K562 (cell line): Measurements from ENCODE around the gene MYO18A. TPM values are rescaled to one million over a fixed set of nuclear protein-coding genes. Genes with fewer than 3 reads are reported as not detected.

Experiments used
- ATAC-seq: fragments of 200-7000 bp; cut with Tn5 transposase; 3 replicates; pipeline ENCODE4 v1.9.1; 2020; ENCODE audit warnings: moderate library complexity
- BruUV-seq: library from RNA; stranded (reverse); fragments of 400-500 nt; replicated peaks from 2 replicates; lab custom pipeline; 2021; lab: Mats Ljungman, UMichigan
- CTCF ChIA-PET: fragments of 300-600 bp; formaldehyde crosslinking; extraction: SDS; loops from one replicate; lab custom pipeline; 2021; ENCODE audit warnings: low intra/inter-chr PET ratio; lab: Yijun Ruan, JAX
- POLR2A ChIA-PET: fragments of 300-600, 350-650 bp; sonication (Branson Sonifier 250); formaldehyde crosslinking; extraction: SDS; loops from one replicate; lab custom pipeline; 2021; ENCODE audit warnings: antibody characterized with exemption, inconsistent platforms; lab: Yijun Ruan, JAX
- DNase-seq, 4 experiments: peaks; one replicate each; pipeline versions ENCODE4 v3.0.0 to v3.0.0-alpha.2; 2011 to 2018; ENCODE audit warnings: low spot score in 3 of 4, mixed read lengths in 3 of 4; ENCODE audit errors: extremely low read depth in 1 of 4
- FAIRE-seq: peaks from 2 replicates; lab custom pipeline; 2011; peaks lifted over from hg19 to GRCh38; lab: Jason Lieb, UNC
- H2AFZ ChIP-seq: 2 replicates; pipeline ENCODE4 v1.6.0; 2011; ENCODE audit warnings: low read depth, low read length, control low read depth, inconsistent platforms
- H3K27ac ChIP-seq: fragments of 200-600 bp; 3 replicates; pipeline ENCODE4 v1.8.0; 2011; ENCODE audit warnings: low read depth, mild to moderate bottlenecking, control low read depth, inconsistent platforms, low read length, moderate library complexity, mixed read lengths; ENCODE audit errors: extremely low read depth
- H3K27me3 ChIP-seq, 2 experiments: fragments of 300-600 bp in 1 of 2; 2 replicates in 1 of 2; 3 replicates in 1 of 2; pipeline versions ENCODE4 v1.6.0 to v1.8.0; 2011; ENCODE audit warnings: inconsistent platforms in 2 of 2, low read length in 2 of 2, mild to moderate bottlenecking in 1 of 2, mixed read lengths in 1 of 2, moderate library complexity in 1 of 2; ENCODE audit not compliant: control insufficient read depth in 2 of 2, insufficient read depth in 2 of 2
- H3K36me3 ChIP-seq: fragments of 300-600 bp; 3 replicates; pipeline ENCODE4 v1.8.0; 2011; ENCODE audit warnings: mild to moderate bottlenecking, low read length, inconsistent platforms; ENCODE audit not compliant: control insufficient read depth, insufficient read depth
- H3K4me1 ChIP-seq, 2 experiments: fragments of 200-600 bp in 1 of 2; replicated peaks in 1 of 2; 2 replicates in 1 of 2; 3 replicates in 1 of 2; pipeline versions ENCODE4 v1.5.1 to v1.8.0; 2011; ENCODE audit warnings: inconsistent platforms in 2 of 2, low read length in 2 of 2, mild to moderate bottlenecking in 1 of 2, mixed read lengths in 1 of 2, moderate library complexity in 1 of 2; ENCODE audit not compliant: control insufficient read depth in 2 of 2, insufficient read depth in 2 of 2
- H3K4me2 ChIP-seq: 2 replicates; pipeline ENCODE4 v1.6.1; 2011; ENCODE audit warnings: low read length, control low read depth, inconsistent platforms, mixed read lengths; ENCODE audit not compliant: insufficient read depth
- H3K4me3 ChIP-seq: fragments of 200-600 bp; sonication (generic), shearing (Covaris generic); 2 replicates; pipeline ENCODE4 v1.5.1; 2016; ENCODE audit warnings: control low read depth, inconsistent platforms
- H3K79me2 ChIP-seq: fragments of 200-600 bp; 3 replicates; pipeline ENCODE4 v1.8.0; 2011; ENCODE audit warnings: low read length, inconsistent platforms; ENCODE audit not compliant: control insufficient read depth, insufficient read depth
- H3K9ac ChIP-seq, 2 experiments: 2 replicates each; pipeline versions ENCODE4 v1.6.0 to v1.6.1; 2011; ENCODE audit warnings: low read depth in 2 of 2, low read length in 2 of 2, control low read depth in 1 of 2, inconsistent platforms in 1 of 2, mild to moderate bottlenecking in 1 of 2, mixed read lengths in 1 of 2; ENCODE audit not compliant: insufficient read depth in 1 of 2
- H3K9me1 ChIP-seq: one replicate; pipeline ENCODE4 v1.6.0; 2011; ENCODE audit warnings: inconsistent platforms, mild to moderate bottlenecking, low read length, moderate library complexity; ENCODE audit not compliant: control insufficient read depth, insufficient read depth
- H3K9me3 ChIP-seq: replicated peaks from 2 replicates; pipeline ENCODE4 v1.5.1; 2011; ENCODE audit warnings: low read depth, low read length, inconsistent platforms; ENCODE audit not compliant: control insufficient read depth, insufficient read depth
- H4K20me1 ChIP-seq: replicated peaks from 2 replicates; pipeline ENCODE4 v1.6.1; 2011; ENCODE audit warnings: low read length, inconsistent platforms, mixed read lengths; ENCODE audit not compliant: control insufficient read depth, insufficient read depth
- ATF3 ChIP-seq, 2 experiments: fragments of 450-650 bp in 1 of 2; sonication (generic) in 1 of 2; formaldehyde crosslinking in 1 of 2; IDR thresholded peaks in 1 of 2; conservative IDR thresholded peaks in 1 of 2; 2 replicates each; pipeline versions ENCODE4 v1.6.1 to v1.8.1; 2016 to 2023; ENCODE audit warnings: mild to moderate bottlenecking in 2 of 2, moderate library complexity in 2 of 2, inconsistent platforms in 1 of 2, missing genetic modification reagents in 1 of 2
- BRD9 ChIP-seq: fragments of 450-650 bp; IDR thresholded peaks from 2 replicates; pipeline ENCODE4 v1.6.1; 2018; ENCODE audit warnings: low read depth; ENCODE audit not compliant: partially characterized antibody
- CAMTA2 ChIP-seq: fragments of 250-450 bp; sonication (Bioruptor Pico); conservative IDR thresholded peaks from 2 replicates; pipeline ENCODE4 v1.5.1; 2022
- CBFA2T3 ChIP-seq: fragments of 450-650 bp; IDR thresholded peaks from 2 replicates; pipeline ENCODE4 v1.6.1; 2017
- HNRNPK ChIP-seq: fragments of 200-400 bp; formaldehyde crosslinking; IDR thresholded peaks from one replicate; pipeline ENCODE4 v1.6.1; 2018; ENCODE audit warnings: mild to moderate bottlenecking, low read depth, low read length; ENCODE audit not compliant: poor library complexity, severe bottlenecking
- KDM2B ChIP-seq: fragments of 250-450 bp; sonication (Bioruptor Pico); IDR thresholded peaks from 2 replicates; pipeline ENCODE4 v1.8.0; 2021; ENCODE audit warnings: mild to moderate bottlenecking, moderate library complexity
- MAFK ChIP-seq: IDR thresholded peaks from 2 replicates; pipeline ENCODE4 v1.6.1; 2011; ENCODE audit warnings: low read length, improper control_type of control experiment
- POLR2G ChIP-seq: fragments of 200-400 bp; formaldehyde crosslinking; IDR thresholded peaks from 2 replicates; pipeline ENCODE4 v1.6.1; 2017; ENCODE audit warnings: low read depth, mild to moderate bottlenecking, antibody characterized with exemption, low read length, moderate library complexity
- ZBTB49 ChIP-seq: sonication (generic); formaldehyde crosslinking; IDR thresholded peaks from 2 replicates; pipeline ENCODE4 v1.8.0; 2022; ENCODE audit warnings: missing genetic modification reagents, mild to moderate bottlenecking, borderline replicate concordance
- ZNF224 ChIP-seq: sonication (generic); formaldehyde crosslinking; IDR thresholded peaks from 2 replicates; pipeline ENCODE4 v1.8.0; 2022; ENCODE audit warnings: mild to moderate bottlenecking, missing genetic modification reagents
- ZNF347 ChIP-seq: fragments of 450-650 bp; formaldehyde crosslinking; IDR thresholded peaks from 2 replicates; pipeline ENCODE4 v1.4.0; 2020; ENCODE audit warnings: low read depth, mild to moderate bottlenecking, moderate library complexity
- ZNF644 ChIP-seq: fragments of 200-800 bp; sonication (Bioruptor generic); IDR thresholded peaks from 2 replicates; pipeline ENCODE4 v1.6.1; 2016; ENCODE audit warnings: low read depth, missing genetic modification characterization, missing compliant biosample characterization
- WGBS: fragments of 100-300 bp; shearing (Covaris generic); methylation state at CpG from one replicate; pipeline ENCODE4 v1.1.6; 2016; ENCODE audit warnings: low coverage, mixed read lengths; ENCODE audit not compliant: insufficient coverage; ENCODE audit errors: missing lambda C conversion rate; 5-methylcytosine and 5-hydroxymethylcytosine counted together
- in situ Hi-C: fragments of 300-500 bp; cut with MboI; formaldehyde crosslinking; loops from 4 replicates; pipeline ENCODE4 v1.15.0; 2018; ENCODE audit warnings: inconsistent platforms, mixed read lengths
- intact Hi-C: fragments of 100-400 bp; cut with micrococcal nuclease; formaldehyde crosslinking; loops from 2 replicates; pipeline ENCODE4 v1.14.2; 2022
- polyA plus RNA-seq, 8 experiments: library from polyadenylated mRNA; depleted of rRNA in 4 of 8; stranded (reverse) in 5 of 8; unstranded in 3 of 8; fragments of >200 nt; fragmentation: Nextera tagmentation in 2 of 8; fragmentation: Illumina TruSeq in 1 of 8; extraction: Ambion mirVana in 2 of 8; extraction: Trizol in 1 of 8; gene quantifications; 2 replicates each; pipeline versions ENCODE4 v1.2.1 to v1.2.3, GENCODE V29; 2011 to 2014; ENCODE audit warnings: inconsistent platforms in 1 of 8, missing spikeins in 1 of 8
- total RNA-seq, 7 experiments: library from RNA; depleted of rRNA in 6 of 7; stranded (reverse); fragments of >200 nt in 6 of 7; fragmentation: Illumina TruSeq in 2 of 7; extraction: Trizol in 2 of 7; gene quantifications; 2 replicates each; pipeline versions ENCODE4 v1.2.1 to v1.2.3, GENCODE V29; 2011 to 2021; ENCODE audit warnings: low replicate concordance in 1 of 7

MYO18A gene
- total and polyA plus RNA-seq, 9 of the 15 experiments (the other 6 are each of a cell fraction or from before 2014, with no cell fraction given), result 2.5 to 65.4 (median 17.1) TPM

GRCh38 chr17:29079887-29080286 is 100.3 kb downstream of the MYO18A start:
- WGBS, result 96% methylated on average over 10 of the region's 33 CpGs
- BruUV-seq, result no TSS peak
- Histone ChIP-seq H3K36me3 (peaks cover 47% of the 10 kb centered on the region; the same call in 2 of the 3 replicates), H3K4me2 (no peak overlapping the region), H3K79me2 (no peaks in the 10 kb centered on the region), H3K9me1 (no peaks in the 10 kb centered on the region), H3K4me1 (0 out of 5 replicates have a peak, but pooled peaks cover 0 to 2% of the 10 kb centered on the region in 2 experiments), H3K27me3 (no peaks in the 10 kb centered on the region), H3K4me3 (no peak overlapping the region), H3K9me3 (no peaks in the 10 kb centered on the region), H3K9ac (no peak overlapping the region), H3K27ac (no peak overlapping the region), H2AFZ (no peak overlapping the region), H4K20me1 (peaks cover 6% of the 10 kb centered on the region; the same call in 1 of the 2 replicates)
- CTCF ChIA-PET, result no interaction called here
- ATAC-seq (no peak), FAIRE-seq (no peak), DNase-seq (no peak)
- TF ChIP-seq POLR2G (0 out of 2 replicates have a peak, but pooled peaks have one; percentile 24), ZNF347 (no peak)
- in situ Hi-C loops, result no loop called here
- intact Hi-C loops, result no loop called here
- POLR2A ChIA-PET, result interaction anchor here (0.8 to 2.3 kb wide), 3 partner anchors 9 to 12 kb away, joined by 4 to 7 read pairs (median 5); no protein-coding TSS in a partner anchor

- Histone ChIP-seq H4K20me1 (peaks cover 6% of the 10 kb centered on the region; the same call in 1 of the 2 replicates), H3K4me2 (no peak overlapping the region), H3K79me2 (no peaks in the 10 kb centered on the region), H2AFZ (no peak overlapping the region), H3K9me1 (no peaks in the 10 kb centered on the region), H3K9me3 (no peaks in the 10 kb centered on the region), H3K27me3 (no peaks in the 10 kb centered on the region), H3K4me1 (0 out of 5 replicates have a peak, but pooled peaks cover 0 to 2% of the 10 kb centered on the region in 2 experiments), H3K27ac (no peak overlapping the region; the same call in 2 of the 3 replicates), H3K4me3 (no peak overlapping the region), H3K9ac (no peak overlapping the region), H3K36me3 (peaks cover 45% of the 10 kb centered on the region; the same call in 2 of the 3 replicates)
- ChIA-PET POLR2A (interaction anchor here (0.6 to 2.3 kb wide), 6 partner anchors 9 to 22 kb away, joined by 3 to 7 read pairs (median 4); no protein-coding TSS in a partner anchor), CTCF (no interaction called here)
- intact Hi-C loops (no loop called here), in situ Hi-C loops (no loop called here)
- 85% methylated on average over 16 of the region's 16 CpGs for WGBS
- no TSS peak for BruUV-seq
- FAIRE-seq (no peak), ATAC-seq (no peak), DNase-seq (no peak)
- no peak for TF ChIP-seq BRD9
- TF ChIP-seq ZBTB49 (CRISPR knock-in tag), result no peak
- no peak for TF ChIP-seq ATF3 (IDR thresholded peaks at IDR 0.05)
- TF ChIP-seq ATF3 (CRISPR knock-in tag; conservative IDR thresholded peaks at IDR 0.05), result no peak
- no peak for TF ChIP-seq KDM2B
- no peak for TF ChIP-seq ZNF644 (tag)
- no peak for TF ChIP-seq CBFA2T3
- TF ChIP-seq HNRNPK, result no peak
- TF ChIP-seq MAFK, result no peak
- no peak for TF ChIP-seq ZNF224 (CRISPR knock-in tag)
- no peak for TF ChIP-seq CAMTA2 (CRISPR knock-in tag)
These were observed 100.8 kb downstream of the MYO18A start for GRCh38 chr17:29079433-29079832.
